ENCODE results near the gene AFAP1L1. TPM values are rescaled to one million over a fixed set of nuclear protein-coding genes. Genes with fewer than 3 reads are reported as not detected.
"Not testable (repeated sequence)": the region's sequence is repeated elsewhere in the genome, so short reads cannot be mapped to it uniquely, and the experiment has no call there.

AFAP1L1 gene
- total RNA-seq, 1 donor from 2014 or later = 239 TPM

DNA sequence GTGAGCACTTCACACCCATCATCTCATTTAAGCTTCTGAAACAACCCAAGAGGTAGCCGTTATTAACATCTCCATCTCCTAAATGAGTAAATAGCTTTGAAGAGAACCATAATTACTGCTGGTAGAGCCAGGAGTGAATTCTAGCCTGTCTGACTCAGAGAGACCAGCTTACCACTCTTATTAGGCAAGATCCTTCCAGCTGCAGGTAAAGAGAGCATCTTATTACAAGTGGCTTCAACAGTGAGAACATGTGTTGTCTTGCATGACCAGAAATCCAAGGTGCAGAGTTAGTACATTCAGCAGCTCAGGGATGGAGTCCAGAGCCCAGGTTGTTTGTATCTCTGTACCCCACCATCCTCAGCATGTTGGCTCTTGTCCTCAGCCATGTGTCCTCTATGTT, 10.9 kb upstream of the AFAP1L1 start:
- DNase-seq (ENCODE audit: low read depth) = no peak

DNA sequence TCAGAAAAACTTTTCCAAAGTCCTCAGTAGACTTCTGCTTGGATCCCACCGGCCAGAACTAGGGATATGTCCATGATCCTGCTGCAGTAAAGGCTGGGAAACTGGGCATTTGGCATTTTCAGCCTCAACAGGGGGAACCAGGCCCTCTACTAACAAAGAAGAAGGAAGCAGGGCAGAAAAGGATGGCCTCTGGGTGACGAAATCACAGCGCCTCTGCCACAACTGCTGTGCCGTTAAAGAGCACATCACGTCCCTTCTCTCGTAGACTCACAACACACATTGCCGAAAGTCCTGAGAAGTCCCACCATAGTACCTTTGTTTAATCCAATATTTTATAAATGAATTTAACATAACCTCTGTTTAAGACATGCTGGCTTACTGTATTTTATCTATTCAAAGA, 10.4 kb upstream of the AFAP1L1 start:
- DNase-seq (ENCODE audit: low read depth) = no peak

DNA sequence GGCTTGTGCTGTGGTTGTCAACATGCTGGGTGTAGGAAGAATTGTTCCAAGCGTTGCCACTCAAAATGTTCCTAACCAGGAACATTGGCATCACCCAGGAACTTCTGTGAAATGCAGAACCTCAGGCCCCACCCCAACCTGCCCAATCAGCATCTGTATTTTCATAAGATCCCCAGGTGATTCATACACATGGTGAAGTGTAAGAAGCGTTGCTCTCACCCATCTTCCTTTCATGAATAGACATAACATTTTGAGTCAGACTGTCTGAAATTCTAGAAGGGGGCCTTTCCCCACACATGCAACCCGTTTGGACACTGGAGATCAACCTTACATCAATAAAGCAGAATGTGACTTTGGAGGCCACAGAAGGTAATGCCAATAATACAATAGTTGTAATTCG, 9.3 kb upstream of the AFAP1L1 start:
- DNase-seq (ENCODE audit: low read depth) = no peak

DNA sequence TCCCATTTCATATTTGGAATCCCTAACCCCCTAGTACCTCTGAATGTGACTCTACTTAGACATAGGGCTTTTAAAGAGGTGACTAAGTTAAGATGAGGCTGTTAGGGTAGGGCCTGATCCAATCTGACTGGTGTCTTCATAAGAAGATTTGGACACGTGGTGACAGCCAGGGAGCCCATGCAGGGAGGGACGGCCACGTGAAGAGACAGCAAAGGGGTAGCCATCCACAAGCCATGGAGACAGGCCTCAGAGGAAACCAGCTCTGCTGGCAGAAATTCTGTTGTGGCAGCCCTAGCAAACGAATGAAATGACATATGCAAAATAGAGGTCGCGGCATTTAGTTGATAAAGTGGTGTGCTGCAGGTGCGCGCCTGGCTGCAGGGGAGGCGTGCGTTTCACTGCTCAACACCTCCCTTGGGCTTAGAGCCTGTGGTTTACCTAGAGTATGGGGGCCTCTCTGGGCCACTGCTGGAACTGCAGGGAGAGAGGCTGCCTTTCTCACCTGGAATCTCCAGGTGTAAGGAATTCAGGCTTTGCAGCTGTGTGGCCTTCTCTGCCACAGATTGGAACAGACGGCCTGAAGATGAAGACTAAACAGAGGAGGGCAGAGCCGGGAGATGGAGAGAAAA, 7.1 kb upstream of the AFAP1L1 start:
- DNase-seq (ENCODE audit: low read depth) = no peak

DNA sequence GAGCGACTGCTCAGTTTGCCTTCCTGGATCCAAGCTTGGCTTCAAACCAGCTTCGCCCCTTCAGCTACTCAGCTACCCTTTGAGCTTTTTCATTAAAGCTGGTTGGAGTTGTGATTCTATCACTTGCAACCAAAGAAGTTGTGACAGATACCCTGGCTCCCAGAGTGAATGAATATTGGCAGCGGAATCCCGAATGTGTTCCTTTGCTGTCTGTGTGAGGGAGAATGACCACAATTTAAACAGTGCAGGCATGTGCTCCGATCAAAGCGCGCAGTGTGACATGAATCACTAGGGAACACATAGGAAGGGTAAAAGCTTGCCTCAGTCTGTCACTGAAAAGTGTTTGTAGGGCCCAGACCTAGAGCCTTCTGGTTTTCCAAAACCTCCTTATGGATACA, 6.6 kb upstream of the AFAP1L1 start:
- DNase-seq (ENCODE audit: low read depth) = no peak

DNA sequence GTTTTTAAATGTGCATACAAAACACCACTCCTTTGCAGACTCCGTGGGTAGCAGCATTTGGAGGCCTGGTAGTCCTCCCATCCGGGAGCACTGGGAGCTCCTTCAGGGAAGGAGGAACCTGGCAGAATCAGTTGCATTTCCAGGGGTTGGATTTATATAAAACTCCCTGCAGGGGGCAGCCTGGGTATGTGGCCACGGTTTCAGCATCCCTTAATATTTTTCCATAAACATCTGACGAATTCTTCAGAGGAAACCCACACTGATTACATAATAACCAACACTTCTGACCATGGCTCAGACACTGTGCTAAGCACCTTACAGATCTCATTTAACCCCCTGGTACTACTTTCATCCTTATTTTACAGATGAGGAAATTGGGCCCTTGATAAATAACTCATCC, 6.1 kb upstream of the AFAP1L1 start:
- DNase-seq (ENCODE audit: low read depth) = peak; percentile 55

DNA sequence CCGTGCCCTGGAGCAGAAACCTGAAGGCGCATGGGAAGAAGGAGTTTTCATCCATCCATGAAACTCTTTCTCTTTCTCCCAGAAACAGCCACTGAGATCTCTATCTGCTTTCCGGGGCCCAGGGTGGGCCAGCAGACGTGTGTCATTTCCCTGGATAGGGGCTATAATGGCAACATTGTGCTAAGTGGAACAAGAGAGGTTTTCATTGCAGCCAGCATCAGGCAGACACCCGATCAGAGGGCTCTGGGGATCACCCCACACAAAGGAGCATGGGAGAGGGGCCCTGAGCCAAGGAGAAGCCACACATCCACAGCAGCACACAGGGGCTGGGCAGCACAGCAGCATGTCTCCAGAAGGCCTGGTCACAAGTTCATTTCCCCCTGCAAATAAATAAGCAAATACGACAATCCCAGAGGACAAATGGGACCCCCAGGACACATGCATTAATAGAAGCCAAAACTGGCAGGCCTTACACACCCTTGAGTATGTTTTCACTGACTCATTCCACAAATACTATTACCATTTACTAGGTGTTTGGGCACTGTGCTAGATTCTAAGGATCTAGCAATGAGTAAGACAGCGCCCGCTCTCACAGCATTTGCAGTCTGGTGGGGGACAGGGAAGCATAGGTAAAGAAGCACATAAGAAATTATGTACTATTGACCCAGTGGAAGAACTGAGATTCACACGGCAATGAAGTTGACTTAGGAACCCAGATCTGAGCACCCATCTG, 4.3 kb upstream of the AFAP1L1 start:
- DNase-seq (ENCODE audit: low read depth) = no peak

DNA sequence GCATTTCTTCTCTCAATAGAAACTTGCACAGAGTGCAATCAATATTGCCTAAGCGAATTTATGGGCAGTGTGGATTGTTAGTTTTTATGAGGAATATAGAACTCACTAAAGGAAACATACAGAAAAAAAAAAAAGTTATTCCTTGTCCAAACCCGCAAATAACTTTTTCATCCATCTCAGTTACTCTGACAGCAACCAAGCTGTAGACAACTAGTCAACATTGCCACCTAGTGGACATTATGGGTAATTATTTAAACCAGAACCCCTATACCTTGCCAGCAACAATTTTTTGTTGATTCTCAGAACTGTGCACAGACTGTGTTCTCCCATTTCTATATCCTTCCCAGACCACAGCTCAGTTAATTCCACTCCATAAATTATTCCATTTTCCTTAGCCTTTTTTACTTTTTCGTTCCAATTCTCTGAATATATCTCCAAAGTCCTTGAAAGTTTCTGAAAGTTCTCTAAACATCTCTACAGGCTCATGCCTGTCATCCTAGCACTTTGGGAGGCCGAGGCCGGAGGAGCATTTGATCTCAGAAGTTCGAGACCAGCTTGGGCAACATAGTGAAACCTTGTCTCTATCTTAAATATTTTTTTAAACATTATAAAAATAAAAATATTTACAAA, 2.6 kb upstream of the AFAP1L1 start:
- DNase-seq (ENCODE audit: low read depth) = peak; percentile 63

DNA sequence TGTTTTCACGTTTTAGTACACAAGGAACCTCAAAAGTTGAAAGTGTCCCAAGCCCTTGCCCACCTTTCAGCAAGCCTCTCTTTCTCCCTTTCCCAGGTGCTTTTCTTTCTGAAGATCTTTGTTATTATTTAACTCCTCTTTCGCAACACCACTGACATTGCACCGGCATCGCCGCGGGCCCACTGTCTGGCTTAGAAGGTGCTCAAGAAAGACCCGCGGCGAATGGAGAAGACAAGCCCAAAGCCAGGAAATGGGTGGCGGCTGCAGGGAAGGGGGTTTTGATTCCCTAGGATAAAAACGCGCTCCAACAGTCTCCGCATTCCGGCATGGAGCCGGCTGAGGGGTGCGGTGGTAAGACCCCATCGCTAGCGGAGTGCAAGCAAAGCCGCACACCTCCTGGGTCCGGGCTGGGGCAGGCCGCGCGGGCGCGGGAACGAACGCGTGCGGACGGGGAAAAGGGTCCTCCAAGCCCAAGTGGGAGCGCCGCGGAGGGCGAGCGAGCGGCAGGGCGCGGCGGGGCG, 404 bp upstream of the AFAP1L1 start:
- DNase-seq (ENCODE audit: low read depth) = no peak

DNA sequence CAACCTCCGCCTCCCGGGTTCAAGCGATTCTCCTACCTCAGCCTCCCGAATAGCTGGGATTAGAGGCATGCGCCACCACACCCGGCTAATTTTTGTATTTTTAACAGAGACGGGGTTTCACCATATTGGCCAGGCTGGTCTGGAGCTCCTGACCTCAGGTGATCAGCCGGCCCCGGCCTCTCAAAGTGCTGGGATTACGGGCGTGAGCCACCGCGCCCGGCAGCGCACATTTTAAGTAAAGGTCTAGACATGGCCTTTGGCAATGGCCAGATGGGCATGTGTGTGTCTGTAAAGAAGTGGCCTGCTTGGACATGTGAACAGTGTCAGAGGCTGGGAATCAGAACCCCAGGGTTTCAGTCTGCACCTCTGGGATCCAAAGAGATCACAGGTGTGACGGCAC, 1.1 kb downstream of the AFAP1L1 start:
- not testable (repeated sequence) for DNase-seq (ENCODE audit: low read depth)

DNA sequence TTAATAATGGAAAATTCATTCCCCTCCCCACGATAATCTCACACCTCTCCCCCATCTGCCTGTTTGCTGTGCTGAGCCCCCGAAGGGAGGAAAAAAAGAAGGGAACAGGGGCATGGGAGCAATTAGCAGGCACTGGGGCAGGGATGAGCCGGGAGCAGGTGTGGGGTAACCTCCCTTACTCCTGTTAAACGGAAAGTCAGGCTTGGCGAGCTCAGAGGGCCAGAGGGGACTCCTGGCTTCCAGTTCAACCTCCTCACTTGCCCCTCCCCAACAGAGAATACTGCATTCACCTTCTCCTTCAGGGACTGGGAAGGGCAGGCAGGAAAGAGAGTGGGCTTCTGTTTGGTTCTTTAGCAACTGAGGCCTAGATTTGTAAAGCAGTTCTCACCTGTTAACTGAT, 1.6 kb downstream of the AFAP1L1 start:
- DNase-seq (ENCODE audit: low read depth) = no peak

DNA sequence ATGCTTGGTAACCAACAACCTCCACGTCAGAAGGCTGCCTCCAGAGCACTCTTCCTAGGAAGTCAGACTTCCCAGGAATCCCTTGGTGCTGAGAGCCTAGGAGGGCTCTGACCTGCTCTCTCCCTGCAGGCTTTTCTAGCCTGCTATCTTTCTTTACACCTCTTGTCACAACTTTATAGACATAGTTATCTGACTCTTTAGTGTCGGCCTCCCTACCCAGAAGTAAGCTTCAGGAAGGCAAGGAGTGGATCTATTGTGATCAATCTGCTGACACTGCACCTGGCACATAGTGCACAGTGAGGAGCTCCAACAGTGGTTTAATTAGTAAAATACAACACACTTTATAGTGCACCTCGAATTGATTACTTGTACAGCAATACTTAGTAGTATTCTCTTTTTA, 2.3 kb downstream of the AFAP1L1 start:
- DNase-seq (ENCODE audit: low read depth) = no peak

DNA sequence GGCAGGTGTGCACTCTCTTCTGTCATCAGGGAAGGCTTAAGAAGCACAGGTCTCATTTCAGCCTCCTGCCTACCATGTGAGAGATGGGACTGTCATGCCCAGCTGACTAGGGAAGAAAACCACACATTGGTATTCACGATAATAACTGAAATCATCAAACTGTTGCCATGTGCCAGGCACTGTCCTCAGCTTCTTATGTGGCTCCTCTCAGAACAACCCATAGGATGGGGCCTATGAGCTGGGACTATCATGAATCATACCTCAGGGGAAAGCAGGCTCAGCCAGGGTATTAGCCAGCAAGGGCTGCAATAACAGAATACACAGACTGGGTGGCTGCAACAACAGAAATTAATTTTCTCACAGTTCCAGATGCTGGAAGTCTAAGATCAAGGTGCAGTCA, 3.3 kb downstream of the AFAP1L1 start:
- no peak for DNase-seq (ENCODE audit: low read depth)

DNA sequence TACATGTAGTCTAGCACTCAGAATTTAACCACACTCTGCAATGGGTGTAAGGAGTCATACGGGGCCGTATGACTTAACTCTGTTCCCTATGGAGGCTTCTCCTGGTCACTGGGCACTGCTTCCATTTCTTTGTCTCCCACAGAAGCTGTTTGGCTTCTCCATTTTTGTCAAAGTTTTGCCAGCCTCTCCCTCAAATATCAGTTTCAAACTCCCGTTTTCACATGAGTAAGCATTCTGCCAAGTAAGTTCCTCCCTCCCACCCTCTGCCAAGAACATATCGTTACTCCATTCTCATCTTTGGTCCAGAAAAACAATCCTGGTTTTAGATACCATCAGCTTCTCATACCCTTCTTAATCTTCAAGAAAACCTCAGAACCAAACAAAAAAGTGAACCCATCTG, 6.1 kb downstream of the AFAP1L1 start:
- DNase-seq (ENCODE audit: low read depth) = no peak

DNA sequence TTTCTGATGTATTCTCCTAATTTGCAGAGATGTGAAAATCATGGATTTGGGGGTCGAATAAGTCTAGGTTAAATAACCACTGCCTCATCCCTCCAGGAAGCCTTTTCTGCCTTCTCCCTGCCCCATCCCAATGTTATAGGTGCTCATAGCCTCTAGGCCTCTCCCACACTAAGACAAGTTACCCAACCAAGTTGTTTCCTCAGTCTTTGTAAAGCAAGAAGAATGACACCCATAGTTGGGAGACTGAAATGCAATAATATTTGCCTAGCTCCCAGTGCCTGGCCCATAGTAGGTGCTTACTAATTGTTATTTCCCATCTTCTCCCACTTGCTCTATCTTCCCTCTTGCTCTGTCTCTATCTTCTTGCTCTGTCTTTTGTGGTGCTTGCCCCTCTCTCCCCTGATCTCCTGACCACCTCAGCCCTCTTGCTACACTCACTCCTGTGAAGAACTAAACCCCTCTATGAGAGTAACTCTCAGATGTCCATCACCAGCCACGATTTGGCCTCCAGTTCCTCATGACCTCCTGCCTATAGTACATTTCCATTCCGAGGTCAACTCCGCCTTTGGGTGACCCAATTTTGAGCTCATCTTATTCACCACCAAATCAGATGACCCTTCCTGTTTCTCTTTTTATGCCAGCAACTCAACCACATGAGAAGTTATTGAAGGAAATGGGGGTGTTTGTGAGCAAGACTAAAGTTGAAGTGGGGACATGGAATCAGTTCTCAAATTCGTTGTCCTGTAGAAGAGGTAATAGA, 7.0 kb downstream of the AFAP1L1 start:
- DNase-seq (ENCODE audit: low read depth) = no peak

DNA sequence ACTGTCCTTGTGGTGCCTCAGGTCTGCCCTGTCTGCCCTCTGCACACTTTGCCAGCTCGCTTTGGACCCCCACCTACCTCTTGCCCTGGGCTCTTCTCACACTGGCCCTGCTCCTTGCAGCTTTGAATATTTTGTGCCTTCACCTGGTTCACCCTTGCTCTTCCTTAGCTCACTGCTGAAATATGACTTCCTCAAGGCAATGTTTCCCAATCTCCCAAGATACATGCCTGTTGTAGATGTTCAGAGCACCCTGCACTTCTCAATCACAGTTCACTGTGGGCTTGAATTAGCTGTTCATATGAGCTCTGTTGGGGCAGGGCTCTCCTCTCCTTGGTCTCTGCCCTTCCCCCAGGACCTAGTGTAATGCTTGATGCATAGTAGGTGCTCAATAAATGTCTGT, 8.0 kb downstream of the AFAP1L1 start:
- DNase-seq (ENCODE audit: low read depth) = no peak

DNA sequence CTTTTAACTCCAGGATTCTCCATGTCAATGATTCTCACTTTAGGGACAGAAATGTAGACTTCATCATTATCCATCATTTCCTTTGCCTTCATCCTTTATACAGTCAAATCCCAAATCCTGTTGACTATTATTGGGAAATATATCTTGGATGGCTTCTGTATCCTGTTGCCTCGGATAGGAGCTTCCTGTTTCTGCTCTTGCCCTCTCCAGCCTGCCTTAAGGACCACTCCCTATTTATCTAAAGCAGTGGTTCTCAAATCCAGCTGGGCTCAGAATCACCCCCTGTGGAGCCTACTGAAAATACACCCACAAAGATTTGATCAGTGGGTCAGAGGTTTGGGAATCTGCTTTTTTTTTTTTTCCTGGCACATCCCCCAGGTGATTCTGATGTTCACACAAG, 8.5 kb downstream of the AFAP1L1 start:
- no peak for DNase-seq (ENCODE audit: low read depth)

DNA sequence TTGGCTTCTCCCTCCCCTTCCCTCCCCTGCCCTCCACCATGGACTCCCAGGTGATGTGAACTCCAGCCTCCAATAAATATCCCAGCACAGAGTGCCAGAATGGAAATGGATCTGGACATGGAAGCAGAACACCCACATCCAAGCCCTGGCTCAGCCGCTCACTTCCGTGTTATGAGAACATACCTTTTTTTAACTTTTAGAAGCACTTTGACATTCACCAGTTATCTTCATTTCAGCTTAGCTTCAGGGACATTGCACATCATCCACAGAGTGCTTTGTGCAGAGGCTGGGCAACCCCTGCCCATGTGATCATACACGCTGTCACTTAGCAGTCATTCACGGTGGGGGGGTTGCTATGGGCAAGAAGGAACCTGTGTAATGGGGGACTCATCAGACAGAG, 9.1 kb downstream of the AFAP1L1 start:
- DNase-seq (ENCODE audit: low read depth) = no peak

DNA sequence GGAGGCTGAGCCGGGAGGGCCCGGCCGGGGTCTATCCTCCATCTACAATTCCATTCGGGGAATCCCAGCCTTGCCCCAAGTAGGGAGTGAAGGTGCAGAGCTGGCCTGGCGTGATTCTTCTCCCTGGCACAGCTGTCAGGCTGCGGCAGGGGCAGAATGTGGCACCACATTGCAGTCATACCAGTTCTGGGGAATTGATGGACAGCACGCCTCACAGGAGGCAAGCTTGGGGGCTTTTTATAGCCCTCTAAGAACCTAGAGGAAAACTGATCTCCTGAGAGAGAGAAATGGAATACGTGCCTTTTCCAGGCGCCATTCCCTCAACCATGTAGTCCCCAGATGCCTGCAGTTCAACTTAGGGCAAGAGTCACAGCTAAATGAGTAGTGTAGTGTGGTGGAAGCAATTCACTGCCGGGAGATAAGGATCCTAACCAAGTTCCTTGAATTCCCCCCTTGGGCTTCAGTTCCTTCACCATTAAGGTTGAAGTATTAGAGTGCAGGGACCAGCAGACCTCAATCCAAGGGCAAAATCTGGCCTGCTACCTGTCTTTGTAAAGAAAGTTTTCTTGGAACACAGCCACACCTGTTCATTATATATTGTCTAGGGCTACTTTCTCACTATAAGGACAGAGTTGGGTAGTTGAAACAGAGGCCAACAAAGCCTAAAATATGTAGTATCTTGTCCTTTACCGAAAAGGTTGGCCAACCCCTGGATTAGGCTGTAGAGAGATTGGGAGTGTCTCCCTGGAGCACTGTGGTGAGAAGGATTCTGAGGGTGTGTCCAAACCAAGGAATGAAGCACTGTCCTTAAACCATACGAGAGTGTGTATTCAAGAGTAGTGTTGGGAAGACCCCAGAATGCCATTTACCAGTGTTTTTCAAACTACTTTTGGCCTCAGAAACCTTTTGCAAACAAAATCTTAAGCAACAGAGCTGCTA, 10.6 kb downstream of the AFAP1L1 start:
- DNase-seq (ENCODE audit: low read depth) = peak; percentile 95

DNA sequence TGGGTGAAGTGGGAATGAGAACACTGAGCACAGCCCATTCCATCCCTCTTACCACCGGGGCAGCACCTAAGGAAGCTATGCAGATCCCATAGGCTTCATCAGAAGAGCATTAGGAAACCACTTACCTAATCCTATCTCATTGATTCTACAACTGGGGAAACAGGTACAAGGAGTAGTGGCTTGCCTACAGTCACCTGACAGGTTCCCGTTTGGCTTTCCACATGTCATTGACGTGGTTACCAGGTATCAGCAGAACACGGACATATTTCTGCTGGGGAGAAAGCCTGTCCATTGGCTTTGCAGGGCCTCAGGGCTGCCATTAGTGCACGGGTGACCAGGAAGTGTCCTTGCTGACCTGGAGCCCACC, 11.3 kb downstream of the AFAP1L1 start:
- DNase-seq (ENCODE audit: low read depth) = no peak
